HepG2 (cell line): ENCODE results near the gene HES6. TPM values are rescaled to one million over a fixed set of nuclear protein-coding genes. Genes with fewer than 3 reads are reported as not detected.
A peak's percentile ranks its signal among the peaks of the same experiment; 100 is the strongest.

Experiments used
- CBX1 ChIP-seq: IDR thresholded peaks from one replicate; pipeline ENCODE4 v1.6.1; 2016; ENCODE audit warnings: antibody characterized with exemption, low read depth
- CHD4 ChIP-seq: fragments of 200-600 bp; sonication (generic); IDR thresholded peaks from 2 replicates; pipeline ENCODE4 v1.7.0; 2017; ENCODE audit warnings: mild to moderate bottlenecking, low read length, borderline replicate concordance
- DMAP1 ChIP-seq: IDR thresholded peaks from 2 replicates; pipeline ENCODE4 v1.6.1; 2016
- EHMT2 ChIP-seq: fragments of 200-600 bp; sonication (generic); IDR thresholded peaks from 2 replicates; pipeline ENCODE4 v1.7.0; 2017; ENCODE audit warnings: antibody characterized with exemption, low read depth, low read length, borderline replicate concordance
- FOXK1 ChIP-seq: sonication (generic); formaldehyde crosslinking; IDR thresholded peaks from 2 replicates; pipeline ENCODE4 v1.4.0; 2020; ENCODE audit warnings: low read depth, missing genetic modification reagents, borderline replicate concordance
- FOXK2 ChIP-seq: fragments of 450-650 bp; IDR thresholded peaks from 2 replicates; pipeline ENCODE4 v1.6.1; 2016
- HNF4A ChIP-seq: sonication (generic); formaldehyde crosslinking; IDR thresholded peaks from 2 replicates; pipeline ENCODE4 v1.4.0; 2020; ENCODE audit warnings: missing genetic modification reagents
- KMT2A ChIP-seq: sonication (generic); formaldehyde crosslinking; IDR thresholded peaks from 2 replicates; pipeline ENCODE4 v1.4.0; 2020; ENCODE audit warnings: missing genetic modification reagents
- MIER3 ChIP-seq: IDR thresholded peaks from 2 replicates; pipeline ENCODE4 v1.6.1; 2016; ENCODE audit warnings: missing compliant biosample characterization, borderline replicate concordance
- MXD4 ChIP-seq: IDR thresholded peaks from 2 replicates; pipeline ENCODE4 v1.6.1; 2016; ENCODE audit warnings: mild to moderate bottlenecking, missing biosample characterization, missing genetic modification reagents
- PCBP1 ChIP-seq: fragments of 200-400 bp; formaldehyde crosslinking; IDR thresholded peaks from 2 replicates; pipeline ENCODE4 v1.6.1; 2017; ENCODE audit warnings: mild to moderate bottlenecking, low read depth, low read length, borderline replicate concordance
- PTBP1 ChIP-seq: fragments of 200-400 bp; formaldehyde crosslinking; IDR thresholded peaks from 2 replicates; pipeline ENCODE4 v1.6.1; 2018; ENCODE audit warnings: low read length, low read depth; ENCODE audit not compliant: poor library complexity, severe bottlenecking
- RNF2 ChIP-seq: fragments of 450-650 bp; conservative IDR thresholded peaks from 2 replicates; pipeline ENCODE4 v1.6.1; 2016; ENCODE audit warnings: low read depth
- SIX4 ChIP-seq: sonication (generic); formaldehyde crosslinking; IDR thresholded peaks from 2 replicates; pipeline ENCODE4 v1.4.0; 2020; ENCODE audit warnings: missing genetic modification reagents
- ZNF180 ChIP-seq: sonication (generic); formaldehyde crosslinking; IDR thresholded peaks from 2 replicates; pipeline ENCODE4 v1.4.0; 2020; ENCODE audit warnings: low read depth, missing genetic modification reagents, borderline replicate concordance
- ZNF232 ChIP-seq: sonication (generic); formaldehyde crosslinking; IDR thresholded peaks from 2 replicates; pipeline ENCODE4 v1.4.0; 2020; ENCODE audit warnings: missing genetic modification reagents, borderline replicate concordance
- ZNF264 ChIP-seq: sonication (generic); formaldehyde crosslinking; IDR thresholded peaks from 2 replicates; pipeline ENCODE4 v1.4.0; 2020; ENCODE audit warnings: missing genetic modification reagents
- ZNF350 ChIP-seq: sonication (generic); formaldehyde crosslinking; IDR thresholded peaks from 2 replicates; pipeline ENCODE4 v1.4.0; 2020; ENCODE audit warnings: mild to moderate bottlenecking, low read depth, missing genetic modification reagents, borderline replicate concordance
- ZNF44 ChIP-seq: sonication (generic); formaldehyde crosslinking; IDR thresholded peaks from 2 replicates; pipeline ENCODE4 v1.5.1; 2020; ENCODE audit warnings: mild to moderate bottlenecking, missing genetic modification reagents
- ZNF577 ChIP-seq: sonication (generic); formaldehyde crosslinking; IDR thresholded peaks from 2 replicates; pipeline ENCODE4 v1.4.0; 2020; ENCODE audit warnings: mild to moderate bottlenecking, low read depth, missing genetic modification reagents, borderline replicate concordance
- polyA plus RNA-seq, 8 experiments: library from polyadenylated mRNA; depleted of rRNA in 3 of 8; stranded (reverse) in 7 of 8; unstranded in 1 of 8; fragments of >200 nt; fragmentation: Illumina TruSeq in 4 of 8; extraction: Trizol in 4 of 8; gene quantifications; 2 replicates each; pipeline versions ENCODE4 v1.2.1 to v1.2.3, GENCODE V29; 2011 to 2016; ENCODE audit warnings: low read depth in 4 of 8, missing spikeins in 1 of 8, mixed read lengths in 1 of 8; ENCODE audit not compliant: insufficient read depth in 1 of 8
- total RNA-seq, 5 experiments: library from RNA; depleted of rRNA; stranded (reverse); fragments of >200 nt; fragmentation: Illumina TruSeq; extraction: Trizol; gene quantifications; 2 replicates each; pipeline ENCODE4 v1.2.3, GENCODE V29; 2016; ENCODE audit warnings: low read depth in 1 of 5
- TF ChIP-seq, protein P1 (sequence below): sonication (generic); formaldehyde crosslinking; IDR thresholded peaks from 2 replicates; pipeline ENCODE4 v1.4.0; 2020; ENCODE audit warnings: missing genetic modification reagents
- TF ChIP-seq, protein P2 (sequence below): sonication (generic); formaldehyde crosslinking; conservative IDR thresholded peaks from 2 replicates; pipeline ENCODE4 v1.8.0; 2022; ENCODE audit warnings: missing genetic modification reagents
- TF ChIP-seq, protein P3 (sequence below): IDR thresholded peaks from 2 replicates; pipeline ENCODE4 v1.6.1; 2016
- TF ChIP-seq, protein P4 (sequence below): IDR thresholded peaks from 2 replicates; pipeline ENCODE4 v1.6.1; 2012; ENCODE audit warnings: inconsistent platforms

Gene HES6
- total and polyA plus RNA-seq, 2 of the 13 experiments (the other 11 are each of a cell fraction or from before 2014, with no cell fraction given) = 19.5 to 82.8 TPM

DNA sequence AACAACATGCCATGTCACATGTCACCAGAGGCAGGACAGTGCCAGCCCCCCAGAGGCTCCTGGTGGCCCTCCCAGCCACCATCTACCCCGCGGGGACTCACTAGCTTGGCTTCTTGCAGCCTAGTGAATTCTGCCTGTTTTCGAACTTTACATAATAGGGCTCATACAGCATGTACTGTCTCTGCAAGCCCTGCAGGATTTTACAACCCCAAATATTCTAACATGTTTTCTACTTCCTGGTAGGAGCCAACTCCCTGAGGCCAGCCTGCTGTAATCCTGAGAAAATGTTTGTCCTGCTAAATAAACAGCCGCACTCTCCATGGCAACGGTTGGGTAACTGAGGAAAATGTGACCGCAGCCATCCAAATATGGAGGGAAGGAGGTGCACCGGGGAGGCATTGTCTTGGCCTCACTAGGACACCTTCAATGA, 45.8 kb upstream of the HES6 start (continued):
- TF ChIP-seq, protein P1, sequence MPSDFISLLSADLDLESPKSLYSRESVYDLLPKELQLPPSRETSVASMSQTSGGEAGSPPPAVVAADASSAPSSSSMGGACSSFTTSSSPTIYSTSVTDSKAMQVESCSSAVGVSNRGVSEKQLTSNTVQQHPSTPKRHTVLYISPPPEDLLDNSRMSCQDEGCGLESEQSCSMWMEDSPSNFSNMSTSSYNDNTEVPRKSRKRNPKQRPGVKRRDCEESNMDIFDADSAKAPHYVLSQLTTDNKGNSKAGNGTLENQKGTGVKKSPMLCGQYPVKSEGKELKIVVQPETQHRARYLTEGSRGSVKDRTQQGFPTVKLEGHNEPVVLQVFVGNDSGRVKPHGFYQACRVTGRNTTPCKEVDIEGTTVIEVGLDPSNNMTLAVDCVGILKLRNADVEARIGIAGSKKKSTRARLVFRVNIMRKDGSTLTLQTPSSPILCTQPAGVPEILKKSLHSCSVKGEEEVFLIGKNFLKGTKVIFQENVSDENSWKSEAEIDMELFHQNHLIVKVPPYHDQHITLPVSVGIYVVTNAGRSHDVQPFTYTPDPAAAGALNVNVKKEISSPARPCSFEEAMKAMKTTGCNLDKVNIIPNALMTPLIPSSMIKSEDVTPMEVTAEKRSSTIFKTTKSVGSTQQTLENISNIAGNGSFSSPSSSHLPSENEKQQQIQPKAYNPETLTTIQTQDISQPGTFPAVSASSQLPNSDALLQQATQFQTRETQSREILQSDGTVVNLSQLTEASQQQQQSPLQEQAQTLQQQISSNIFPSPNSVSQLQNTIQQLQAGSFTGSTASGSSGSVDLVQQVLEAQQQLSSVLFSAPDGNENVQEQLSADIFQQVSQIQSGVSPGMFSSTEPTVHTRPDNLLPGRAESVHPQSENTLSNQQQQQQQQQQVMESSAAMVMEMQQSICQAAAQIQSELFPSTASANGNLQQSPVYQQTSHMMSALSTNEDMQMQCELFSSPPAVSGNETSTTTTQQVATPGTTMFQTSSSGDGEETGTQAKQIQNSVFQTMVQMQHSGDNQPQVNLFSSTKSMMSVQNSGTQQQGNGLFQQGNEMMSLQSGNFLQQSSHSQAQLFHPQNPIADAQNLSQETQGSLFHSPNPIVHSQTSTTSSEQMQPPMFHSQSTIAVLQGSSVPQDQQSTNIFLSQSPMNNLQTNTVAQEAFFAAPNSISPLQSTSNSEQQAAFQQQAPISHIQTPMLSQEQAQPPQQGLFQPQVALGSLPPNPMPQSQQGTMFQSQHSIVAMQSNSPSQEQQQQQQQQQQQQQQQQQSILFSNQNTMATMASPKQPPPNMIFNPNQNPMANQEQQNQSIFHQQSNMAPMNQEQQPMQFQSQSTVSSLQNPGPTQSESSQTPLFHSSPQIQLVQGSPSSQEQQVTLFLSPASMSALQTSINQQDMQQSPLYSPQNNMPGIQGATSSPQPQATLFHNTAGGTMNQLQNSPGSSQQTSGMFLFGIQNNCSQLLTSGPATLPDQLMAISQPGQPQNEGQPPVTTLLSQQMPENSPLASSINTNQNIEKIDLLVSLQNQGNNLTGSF (CRISPR knock-in tag) = no peak
- TF ChIP-seq CBX1 (no peak), SIX4 (peak; percentile 48; the same call in 1 of the 2 replicates), RNF2 (no peak; the same call in 1 of the 2 replicates), FOXK1 (CRISPR knock-in tag) (peak; percentile 94), ZNF180 (CRISPR knock-in tag) (no peak), HNF4A (peak; percentile 27), EHMT2 (peak; percentile 2; the same call in 1 of the 2 replicates), MIER3 (CRISPR knock-in tag) (peak; percentile 84; the same call in 1 of the 2 replicates), ZNF350 (peak; percentile 4; the same call in 1 of the 2 replicates), KMT2A (peak; percentile 40; the same call in 1 of the 2 replicates), ZNF44 (CRISPR knock-in tag) (no peak; the same call in 1 of the 2 replicates), MXD4 (CRISPR knock-in tag) (peak; percentile 89), ZNF264 (CRISPR knock-in tag) (peak; percentile 74; the same call in 1 of the 2 replicates), CHD4 (peak; percentile 70), ZNF232 (CRISPR knock-in tag) (0 out of 2 replicates have a peak, but pooled peaks have one; percentile 23), ZNF577 (CRISPR knock-in tag) (no peak), PTBP1 (no peak), FOXK2 (peak; percentile 75), PCBP1 (no peak), DMAP1 (CRISPR knock-in tag) (no peak)
- TF ChIP-seq, protein P2, sequence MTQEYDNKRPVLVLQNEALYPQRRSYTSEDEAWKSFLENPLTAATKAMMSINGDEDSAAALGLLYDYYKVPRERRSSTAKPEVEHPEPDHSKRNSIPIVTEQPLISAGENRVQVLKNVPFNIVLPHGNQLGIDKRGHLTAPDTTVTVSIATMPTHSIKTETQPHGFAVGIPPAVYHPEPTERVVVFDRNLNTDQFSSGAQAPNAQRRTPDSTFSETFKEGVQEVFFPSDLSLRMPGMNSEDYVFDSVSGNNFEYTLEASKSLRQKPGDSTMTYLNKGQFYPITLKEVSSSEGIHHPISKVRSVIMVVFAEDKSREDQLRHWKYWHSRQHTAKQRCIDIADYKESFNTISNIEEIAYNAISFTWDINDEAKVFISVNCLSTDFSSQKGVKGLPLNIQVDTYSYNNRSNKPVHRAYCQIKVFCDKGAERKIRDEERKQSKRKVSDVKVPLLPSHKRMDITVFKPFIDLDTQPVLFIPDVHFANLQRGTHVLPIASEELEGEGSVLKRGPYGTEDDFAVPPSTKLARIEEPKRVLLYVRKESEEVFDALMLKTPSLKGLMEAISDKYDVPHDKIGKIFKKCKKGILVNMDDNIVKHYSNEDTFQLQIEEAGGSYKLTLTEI (CRISPR knock-in tag) = no peak
- TF ChIP-seq, protein P3, sequence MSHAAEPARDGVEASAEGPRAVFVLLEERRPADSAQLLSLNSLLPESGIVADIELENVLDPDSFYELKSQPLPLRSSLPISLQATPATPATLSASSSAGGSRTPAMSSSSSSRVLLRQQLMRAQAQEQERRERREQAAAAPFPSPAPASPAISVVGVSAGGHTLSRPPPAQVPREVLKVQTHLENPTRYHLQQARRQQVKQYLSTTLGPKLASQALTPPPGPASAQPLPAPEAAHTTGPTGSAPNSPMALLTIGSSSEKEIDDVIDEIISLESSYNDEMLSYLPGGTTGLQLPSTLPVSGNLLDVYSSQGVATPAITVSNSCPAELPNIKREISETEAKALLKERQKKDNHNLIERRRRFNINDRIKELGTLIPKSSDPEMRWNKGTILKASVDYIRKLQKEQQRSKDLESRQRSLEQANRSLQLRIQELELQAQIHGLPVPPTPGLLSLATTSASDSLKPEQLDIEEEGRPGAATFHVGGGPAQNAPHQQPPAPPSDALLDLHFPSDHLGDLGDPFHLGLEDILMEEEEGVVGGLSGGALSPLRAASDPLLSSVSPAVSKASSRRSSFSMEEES (CRISPR knock-in tag) = peak; percentile 63; the same call in 1 of the 2 replicates
- TF ChIP-seq, protein P4, sequence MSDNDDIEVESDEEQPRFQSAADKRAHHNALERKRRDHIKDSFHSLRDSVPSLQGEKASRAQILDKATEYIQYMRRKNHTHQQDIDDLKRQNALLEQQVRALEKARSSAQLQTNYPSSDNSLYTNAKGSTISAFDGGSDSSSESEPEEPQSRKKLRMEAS = peak; percentile 74
